Ovary (tissue), 9 donors: Measurements from ENCODE around the gene NODAL. TPM values are rescaled to one million over a fixed set of nuclear protein-coding genes. Genes with fewer than 3 reads are reported as not detected.

Experiments
- DNase-seq, 5 donors: peaks; one replicate each; pipeline ENCODE4 v3.0.0-alpha.2; 2019 to 2020
- H3K27ac ChIP-seq, 2 donors: fragments of 200-600 bp; one replicate each; pipeline versions ENCODE4 v1.5.1 to v1.8.0; 2019 to 2022
- H3K27me3 ChIP-seq: fragments of 200-600 bp; one replicate; pipeline ENCODE4 v1.8.0; 2022
- H3K36me3 ChIP-seq: fragments of 200-600 bp; sonication (generic); one replicate; pipeline ENCODE4 v1.5.1; 2019
- H3K4me1 ChIP-seq: one replicate; pipeline ENCODE4 v1.8.1; 2013; ENCODE audit warnings: mild to moderate bottlenecking, moderate library complexity; ENCODE audit not compliant: insufficient read depth
- H3K4me3 ChIP-seq: fragments of 200-600 bp; sonication (generic); one replicate; pipeline ENCODE4 v1.5.1; 2017
- H3K9me3 ChIP-seq, 2 donors: fragments of 200-600 bp in 1 of 2; sonication (generic) in 1 of 2; one replicate each; pipeline versions ENCODE4 v1.5.1 to v1.8.1; 2013 to 2019; ENCODE audit warnings: mild to moderate bottlenecking in 1 of 2, moderate library complexity in 1 of 2
- EP300 ChIP-seq: sonication (generic); formaldehyde crosslinking; IDR thresholded peaks from one replicate; pipeline ENCODE4 v1.6.1; 2017; ENCODE audit warnings: antibody characterized with exemption
- POLR2A ChIP-seq: fragments of 450-650 bp; IDR thresholded peaks from one replicate; pipeline ENCODE4 v1.6.1; 2017; ENCODE audit warnings: antibody characterized with exemption, mild to moderate bottlenecking, moderate library complexity
- WGBS, 3 donors: extraction: QIAGEN DNeasy Blood & Tissue Kit in 1 of 3; methylation state at CpG; one replicate each; pipeline versions ENCODE4 v1.1.5 to v1.1.7; 2013 to 2017; 5-methylcytosine and 5-hydroxymethylcytosine counted together
- intact Hi-C, 4 donors: fragments of 100-400 bp; cut with DNase I; formaldehyde crosslinking; loops; one replicate each; pipeline versions ENCODE4 v1.11.0 to v1.15.1; 2022 to 2023
- polyA plus RNA-seq, 2 donors: library from polyadenylated mRNA; stranded (reverse); fragments of 200-250 nt in 1 of 2; fragments of 350-450 nt in 1 of 2; fragmentation: Illumina TruSeq in 1 of 2; extraction: RNeasy Lipid Tissue Mini Kit (QIAGEN cat#74804) in 1 of 2; gene quantifications; one replicate each; pipeline ENCODE4 v1.2.3, GENCODE V29; 2013 to 2014
- total RNA-seq, 7 donors: library from RNA; depleted of rRNA in 2 of 7; stranded (reverse); fragments of >200 nt in 2 of 7; fragmentation: NEBNext Ultra II Directional in 3 of 7; extraction: Animal tissue kit (Norgen Biotek cat#: 25700) in 3 of 7; gene quantifications; one replicate each; pipeline versions ENCODE4 v1.1.0 to v1.2.4, GENCODE V29; 2016 to 2023
- TF ChIP-seq, protein P1 (sequence below), 3 donors: fragments of 450-650 bp in 2 of 3; fragments of 200-600 bp in 1 of 3; IDR thresholded peaks; one replicate each; pipeline versions ENCODE4 v1.5.1 to v1.8.0; 2016 to 2022; ENCODE audit warnings: antibody characterized with exemption in 3 of 3, mild to moderate bottlenecking in 1 of 3
- donor health status: DM: no; HTN: no; CAD: no; lungs with moderate emphysema.
- donor health status: DM: no; HTN: no; CAD: no.
- donor health status: Bipolar disorder and iron deficiency.
- donor health status: DM: yes; HTN: yes; CAD: no.
- donor health status: DM: no; HTN: no; CAD: no.
- donor health status: DM: yes; HTN: yes; CAD: no.

The NODAL gene
- total and polyA plus RNA-seq, 9 donors = 0.04 TPM; not detected in 8

DNA sequence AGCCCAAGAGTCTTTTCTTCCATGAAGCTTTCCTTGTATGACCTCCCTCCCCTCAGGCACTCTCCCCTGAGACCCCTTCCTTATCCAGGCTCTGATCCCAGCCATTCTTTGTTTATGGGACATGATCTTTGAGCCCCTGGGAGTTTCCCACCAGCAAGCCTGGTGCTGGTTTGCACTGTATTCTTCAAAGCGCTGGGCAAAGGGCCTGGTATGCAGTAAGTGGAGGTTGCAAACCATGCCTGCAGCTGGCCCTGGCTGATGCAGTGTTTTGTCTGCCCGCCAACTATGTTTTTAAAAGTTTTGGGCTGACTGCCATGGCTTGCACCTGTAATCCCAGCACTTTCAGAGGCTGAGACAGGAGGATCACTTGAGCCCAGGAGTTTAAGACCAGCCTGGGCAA, 6.8 kb upstream of the NODAL start:
- no peaks in the 10 kb centered on the region for H3K36me3 ChIP-seq
- H3K27me3 ChIP-seq = no peaks in the 10 kb centered on the region
- H3K4me1 ChIP-seq = peaks cover 6% of the 10 kb centered on the region
- H3K9me3 ChIP-seq = no peaks in the 10 kb centered on the region
- no peak for DNase-seq
- intact Hi-C loops = no loop called here
- 31 to 74% (median 54%) methylated on average over 2 of the region's 2 CpGs for WGBS, 3 donors
- no peak overlapping the region for H3K27ac ChIP-seq
- no peak overlapping the region for H3K4me3 ChIP-seq
- no peak for TF ChIP-seq POLR2A
- TF ChIP-seq, protein P1, sequence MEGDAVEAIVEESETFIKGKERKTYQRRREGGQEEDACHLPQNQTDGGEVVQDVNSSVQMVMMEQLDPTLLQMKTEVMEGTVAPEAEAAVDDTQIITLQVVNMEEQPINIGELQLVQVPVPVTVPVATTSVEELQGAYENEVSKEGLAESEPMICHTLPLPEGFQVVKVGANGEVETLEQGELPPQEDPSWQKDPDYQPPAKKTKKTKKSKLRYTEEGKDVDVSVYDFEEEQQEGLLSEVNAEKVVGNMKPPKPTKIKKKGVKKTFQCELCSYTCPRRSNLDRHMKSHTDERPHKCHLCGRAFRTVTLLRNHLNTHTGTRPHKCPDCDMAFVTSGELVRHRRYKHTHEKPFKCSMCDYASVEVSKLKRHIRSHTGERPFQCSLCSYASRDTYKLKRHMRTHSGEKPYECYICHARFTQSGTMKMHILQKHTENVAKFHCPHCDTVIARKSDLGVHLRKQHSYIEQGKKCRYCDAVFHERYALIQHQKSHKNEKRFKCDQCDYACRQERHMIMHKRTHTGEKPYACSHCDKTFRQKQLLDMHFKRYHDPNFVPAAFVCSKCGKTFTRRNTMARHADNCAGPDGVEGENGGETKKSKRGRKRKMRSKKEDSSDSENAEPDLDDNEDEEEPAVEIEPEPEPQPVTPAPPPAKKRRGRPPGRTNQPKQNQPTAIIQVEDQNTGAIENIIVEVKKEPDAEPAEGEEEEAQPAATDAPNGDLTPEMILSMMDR (IDR thresholded peaks at IDR 0.05) = no peak
- no peak for TF ChIP-seq EP300

DNA sequence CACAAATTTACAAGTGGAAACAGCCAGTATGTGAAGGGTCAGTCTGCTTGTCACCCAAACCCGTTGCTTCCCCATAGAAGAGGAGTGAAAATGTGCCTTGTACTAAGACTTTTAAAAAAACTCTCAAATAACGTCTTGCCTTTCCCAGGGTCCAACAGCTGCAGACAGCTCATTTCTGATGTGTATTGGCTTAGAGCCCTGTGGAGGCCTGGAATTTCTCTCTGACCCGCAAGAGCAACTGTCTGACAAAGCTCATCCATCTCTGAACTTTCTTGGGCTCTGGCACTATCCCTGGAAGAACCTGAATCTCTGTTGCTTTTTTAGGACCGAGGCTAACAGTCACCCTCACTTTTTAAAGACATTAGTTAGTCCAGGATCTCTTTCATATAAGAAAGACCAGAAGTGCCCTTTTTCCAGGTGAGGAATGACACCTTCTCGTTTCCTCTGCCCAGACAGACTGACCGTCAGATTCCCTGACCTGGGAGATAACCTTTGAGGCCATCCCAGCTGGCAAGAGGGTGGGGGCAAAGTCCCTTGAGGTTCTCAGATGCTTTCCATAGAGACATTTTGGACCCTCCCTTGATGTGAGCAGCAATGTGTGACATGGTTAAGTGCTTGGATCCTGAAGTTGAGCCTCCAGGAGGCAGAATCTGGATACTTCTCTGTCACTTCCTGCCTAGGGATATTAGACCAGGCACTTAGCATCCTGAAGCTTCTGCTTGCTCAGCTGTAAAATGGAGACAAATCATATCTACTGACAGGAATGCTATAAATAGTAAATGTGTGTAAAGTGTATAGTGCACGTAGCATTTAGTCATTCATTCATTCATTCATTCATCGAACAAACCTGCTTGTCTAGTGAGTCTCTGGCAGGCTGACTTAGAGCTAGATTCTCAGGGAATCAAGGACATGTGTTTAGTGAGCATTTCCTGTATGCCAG, 4.5 kb upstream of the NODAL start:
- peaks cover 11% of the 10 kb centered on the region for H3K4me1 ChIP-seq
- H3K27ac ChIP-seq = no peak overlapping the region
- TF ChIP-seq POLR2A = no peak
- TF ChIP-seq, protein P1 (IDR thresholded peaks at IDR 0.05) = no peak
- TF ChIP-seq EP300 = no peak
- H3K9me3 ChIP-seq = no peaks in the 10 kb centered on the region
- H3K36me3 ChIP-seq = no peaks in the 10 kb centered on the region
- H3K4me3 ChIP-seq = no peak overlapping the region
- DNase-seq = no peak
- no peaks in the 10 kb centered on the region for H3K27me3 ChIP-seq
- intact Hi-C loops = no loop called here
- WGBS, 3 donors = 28 to 32% (median 28%) methylated on average over 8 of the region's 8 CpGs

DNA sequence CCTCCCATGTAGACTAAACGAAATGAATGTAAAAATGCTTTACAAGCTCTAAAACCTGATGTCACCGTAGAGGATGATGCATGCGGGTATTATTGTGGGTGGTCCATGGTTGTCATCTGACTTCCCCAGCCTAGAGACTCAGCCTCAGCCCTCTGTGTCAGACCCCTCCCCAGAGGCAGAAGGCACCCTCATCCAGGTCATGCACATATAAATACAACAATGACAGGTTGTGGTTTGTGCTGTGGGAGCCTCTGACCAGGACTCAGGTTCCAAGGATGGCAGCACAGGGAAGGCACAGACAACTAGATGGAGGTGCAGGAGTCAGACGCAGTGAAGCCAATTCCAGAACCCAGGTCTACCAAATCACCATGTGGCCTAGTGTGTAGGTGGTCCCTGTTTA, 3.3 kb upstream of the NODAL start:
- peaks cover 14% of the 10 kb centered on the region for H3K4me1 ChIP-seq
- TF ChIP-seq POLR2A (no peak), EP300 (no peak)
- TF ChIP-seq, protein P1 (IDR thresholded peaks at IDR 0.05) = no peak
- DNase-seq = no peak
- intact Hi-C loops = no loop called here
- H3K4me3 ChIP-seq = no peak overlapping the region
- H3K27me3 ChIP-seq = no peaks in the 10 kb centered on the region
- H3K27ac ChIP-seq = no peak overlapping the region
- no peaks in the 10 kb centered on the region for H3K9me3 ChIP-seq
- no peaks in the 10 kb centered on the region for H3K36me3 ChIP-seq
- WGBS, 3 donors = 80 to 92% (median 89%) methylated on average over 4 of the region's 4 CpGs

DNA sequence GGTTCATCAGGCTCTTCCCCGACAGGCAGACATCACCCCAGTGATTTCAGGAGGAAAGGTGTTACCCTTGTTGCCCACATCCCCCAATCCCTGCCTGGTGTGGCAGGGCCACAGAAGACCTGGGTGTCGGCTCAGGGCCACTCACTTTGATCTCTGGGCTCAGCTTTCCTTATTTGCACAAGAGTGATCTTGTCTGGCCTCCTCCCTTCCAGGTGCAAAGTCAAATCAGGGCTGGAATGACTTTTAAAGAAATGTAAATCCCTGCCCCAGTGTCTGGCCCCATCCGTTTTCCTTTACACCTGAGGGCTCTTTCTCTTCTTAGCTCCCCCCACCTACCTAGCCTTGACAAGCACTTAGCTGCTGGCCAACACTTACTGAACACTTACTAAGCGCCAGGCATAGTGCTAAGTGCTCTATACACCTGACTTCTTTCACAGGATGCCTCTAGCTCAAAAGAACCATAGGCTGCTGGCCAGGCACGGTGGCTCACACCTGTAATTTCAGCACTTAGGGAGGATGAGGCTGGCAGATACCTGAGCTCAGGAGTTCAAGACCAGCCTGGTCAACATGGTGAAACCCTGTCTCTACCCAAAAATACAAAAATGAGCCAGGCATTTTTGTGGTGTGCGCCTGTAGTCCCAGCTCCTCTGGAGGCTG, 979 bp upstream of the NODAL start:
- TF ChIP-seq, protein P1 (IDR thresholded peaks at IDR 0.05) = no peak
- TF ChIP-seq EP300 (no peak), POLR2A (no peak)
- no peak overlapping the region for H3K27ac ChIP-seq
- no peaks in the 10 kb centered on the region for H3K36me3 ChIP-seq
- WGBS, 3 donors = 96% methylated on average over 6 of the region's 6 CpGs
- H3K4me1 ChIP-seq = peaks cover 14% of the 10 kb centered on the region
- H3K4me3 ChIP-seq = no peak overlapping the region
- intact Hi-C loops = no loop called here
- no peaks in the 10 kb centered on the region for H3K9me3 ChIP-seq
- no peak for DNase-seq
- H3K27me3 ChIP-seq = no peaks in the 10 kb centered on the region
